HK-2 (cell line): Measurements from ENCODE around the gene STRN3.
A peak's percentile ranks its signal among the peaks of the same experiment; 100 is the strongest.
"Not testable (repeated sequence)": the region's sequence is repeated elsewhere in the genome, so short reads cannot be mapped to it uniquely, and the experiment has no call there.

Source experiments
- DNase-seq: peaks from one replicate; pipeline ENCODE4 v3.0.0-alpha.2; 2018; ENCODE audit not compliant: unreplicated experiment

The STRN3 gene, protein sequence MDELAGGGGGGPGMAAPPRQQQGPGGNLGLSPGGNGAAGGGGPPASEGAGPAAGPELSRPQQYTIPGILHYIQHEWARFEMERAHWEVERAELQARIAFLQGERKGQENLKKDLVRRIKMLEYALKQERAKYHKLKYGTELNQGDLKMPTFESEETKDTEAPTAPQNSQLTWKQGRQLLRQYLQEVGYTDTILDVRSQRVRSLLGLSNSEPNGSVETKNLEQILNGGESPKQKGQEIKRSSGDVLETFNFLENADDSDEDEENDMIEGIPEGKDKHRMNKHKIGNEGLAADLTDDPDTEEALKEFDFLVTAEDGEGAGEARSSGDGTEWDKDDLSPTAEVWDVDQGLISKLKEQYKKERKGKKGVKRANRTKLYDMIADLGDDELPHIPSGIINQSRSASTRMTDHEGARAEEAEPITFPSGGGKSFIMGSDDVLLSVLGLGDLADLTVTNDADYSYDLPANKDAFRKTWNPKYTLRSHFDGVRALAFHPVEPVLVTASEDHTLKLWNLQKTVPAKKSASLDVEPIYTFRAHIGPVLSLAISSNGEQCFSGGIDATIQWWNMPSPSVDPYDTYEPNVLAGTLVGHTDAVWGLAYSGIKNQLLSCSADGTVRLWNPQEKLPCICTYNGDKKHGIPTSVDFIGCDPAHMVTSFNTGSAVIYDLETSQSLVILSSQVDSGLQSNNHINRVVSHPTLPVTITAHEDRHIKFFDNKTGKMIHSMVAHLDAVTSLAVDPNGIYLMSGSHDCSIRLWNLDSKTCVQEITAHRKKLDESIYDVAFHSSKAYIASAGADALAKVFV

GRCh38 chr14:31026077-31026449 lies at the start of gene STRN3:
STRN3 (minus strand) TSS chr14:31026379; CDS start chr14:31026185, 194 bp downstream.
- no peak for DNase-seq

DNA sequence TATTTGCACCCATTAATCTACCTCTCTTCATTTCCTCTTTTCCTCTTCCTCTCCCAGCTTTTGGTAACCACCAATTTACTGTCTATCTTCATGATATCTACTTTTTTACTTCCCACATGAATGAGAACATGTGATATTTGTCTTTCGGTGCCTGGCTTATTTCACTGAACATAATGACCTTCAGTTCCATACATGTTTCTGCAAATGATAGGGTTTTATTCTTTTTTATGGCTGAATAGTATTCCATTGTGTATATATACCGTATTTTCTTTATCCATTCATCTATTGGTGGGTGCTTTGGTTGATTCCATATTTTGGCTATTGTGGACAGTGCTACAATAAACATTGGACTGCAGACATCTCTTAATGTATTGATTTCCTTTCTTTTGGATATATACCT lies 49.0 kb upstream of the STRN3 start:
- no peak for DNase-seq

DNA sequence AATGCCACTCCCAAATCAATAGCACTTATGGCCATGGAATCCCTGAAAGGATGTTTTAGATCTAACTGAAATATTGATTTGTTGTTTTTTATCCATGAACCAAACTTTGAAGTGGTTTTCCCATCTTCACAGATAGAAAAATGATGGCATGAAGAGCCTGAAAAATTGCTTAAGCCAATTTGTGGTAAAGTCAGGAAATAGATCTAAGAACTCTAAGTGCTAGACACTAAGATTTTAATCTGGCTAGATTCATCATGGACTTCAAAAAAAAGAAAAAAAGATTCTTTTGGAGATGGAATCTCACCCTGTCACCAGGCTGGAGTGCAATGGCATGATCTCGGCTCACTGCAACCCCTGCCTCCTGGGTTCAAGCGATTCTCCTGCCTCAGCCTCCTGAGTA lies 45.0 kb upstream of the STRN3 start:
- DNase-seq: no peak

GRCh38 chr14:31070431-31070830 lies 44.3 kb upstream of the STRN3 start:
- DNase-seq: no peak

DNA sequence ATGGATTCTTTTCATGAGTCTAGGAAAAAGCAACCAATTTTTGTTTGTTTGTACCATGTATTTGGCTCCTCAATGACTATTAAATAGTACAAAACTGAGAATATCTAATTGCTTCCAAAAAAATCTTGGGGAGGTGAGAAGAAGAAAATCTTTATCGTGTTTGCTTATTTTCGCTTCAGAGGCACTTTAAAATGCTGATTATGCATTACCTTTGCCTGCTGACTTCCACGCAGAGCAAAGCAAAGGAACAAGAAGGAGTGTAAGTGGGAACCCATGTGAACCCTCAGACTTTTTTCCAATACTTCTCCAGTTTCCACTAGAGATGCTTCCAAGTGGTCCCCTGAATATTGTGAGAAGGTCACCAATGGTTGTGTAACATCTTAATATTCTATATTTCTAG lies 43.2 kb upstream of the STRN3 start:
- no peak for DNase-seq

DNA sequence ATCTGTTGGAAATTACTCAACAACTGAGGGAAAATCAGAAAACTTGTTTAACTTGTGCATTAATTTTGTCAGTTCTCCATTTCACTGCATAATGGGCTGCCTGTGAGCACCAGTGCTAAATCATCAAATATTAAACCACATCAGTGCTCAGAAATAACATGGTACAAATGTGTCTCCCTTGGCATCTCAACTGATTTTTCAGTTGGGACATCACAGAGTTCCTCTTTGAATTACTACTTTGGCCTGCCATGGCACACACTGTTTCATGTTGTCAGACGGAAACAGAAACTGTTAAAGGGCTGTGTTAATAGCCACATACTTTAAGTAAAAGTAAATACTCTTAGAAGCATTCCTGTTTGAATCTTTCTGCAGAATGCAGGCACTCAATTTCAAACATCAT lies 42.1 kb upstream of the STRN3 start:
- DNase-seq: no peak

- DNase-seq: not testable (repeated sequence)
Observed at GRCh38 chr14:31062908-31063307, 36.7 kb upstream of the STRN3 start.

DNA sequence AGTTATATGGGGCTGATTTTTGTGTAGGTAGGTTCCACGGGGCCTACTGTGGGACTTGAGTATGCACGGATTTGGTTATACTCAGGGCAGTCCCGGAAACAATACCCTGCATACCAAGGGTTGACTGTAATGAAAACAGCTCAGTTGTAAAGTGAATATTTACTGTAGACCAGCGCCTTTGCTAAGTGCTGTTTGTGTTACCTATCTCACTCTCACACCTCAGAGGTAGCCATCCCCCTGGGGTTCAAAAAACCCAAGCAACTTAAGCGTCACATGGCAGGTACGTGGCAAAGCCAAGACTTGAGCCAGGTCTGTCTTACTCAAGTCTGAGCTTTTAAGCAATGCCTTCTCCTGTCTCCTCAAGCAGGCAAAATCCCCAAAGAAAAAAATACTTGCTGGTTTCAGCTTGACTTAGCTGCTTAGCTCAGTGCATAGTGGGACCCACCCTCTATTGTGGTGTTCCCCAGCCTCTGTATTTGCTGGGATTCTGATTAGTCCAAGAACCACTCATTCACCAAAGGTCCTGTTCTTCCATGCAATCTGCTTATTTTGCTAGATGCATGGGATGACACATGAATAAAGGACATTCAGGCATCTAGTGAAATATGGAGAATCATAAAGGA lies 34.2 kb upstream of the STRN3 start:
- DNase-seq: no peak

- DNase-seq: peak; percentile 5
Observed at GRCh38 chr14:31059152-31059924, 33.2 kb upstream of the STRN3 start.

DNA sequence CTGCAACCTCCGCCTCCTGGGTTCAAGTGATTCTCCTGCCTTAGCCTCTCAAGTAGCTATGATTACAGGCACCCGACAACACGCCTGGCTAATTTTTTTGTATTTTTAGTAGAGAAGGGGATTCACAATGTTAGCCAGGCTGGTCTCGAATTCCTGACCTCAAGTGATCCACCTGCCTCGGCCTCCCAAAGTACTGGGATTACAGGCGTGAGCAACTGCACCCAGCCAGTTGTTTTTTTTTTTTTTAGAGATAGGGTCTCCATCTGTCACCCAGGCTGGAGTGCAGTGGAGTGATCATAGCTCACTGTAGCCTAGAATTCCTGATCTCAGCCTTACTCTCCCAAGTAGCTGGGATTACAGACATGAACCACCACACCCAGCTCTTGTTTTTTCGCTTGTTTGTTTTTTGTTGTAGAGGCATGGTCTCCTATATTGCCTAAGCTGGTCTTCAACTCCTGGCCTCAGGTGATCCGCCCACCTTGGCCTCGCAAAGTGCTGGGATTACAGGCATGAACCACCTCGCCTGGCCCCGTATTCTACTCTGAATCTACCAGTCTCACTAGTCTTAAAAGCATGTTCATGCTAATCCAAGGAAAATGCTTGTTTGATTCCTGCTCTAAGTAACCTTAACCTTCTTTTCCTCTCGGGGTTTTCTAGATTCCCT lies 31.7 kb upstream of the STRN3 start:
- DNase-seq: no peak

DNA sequence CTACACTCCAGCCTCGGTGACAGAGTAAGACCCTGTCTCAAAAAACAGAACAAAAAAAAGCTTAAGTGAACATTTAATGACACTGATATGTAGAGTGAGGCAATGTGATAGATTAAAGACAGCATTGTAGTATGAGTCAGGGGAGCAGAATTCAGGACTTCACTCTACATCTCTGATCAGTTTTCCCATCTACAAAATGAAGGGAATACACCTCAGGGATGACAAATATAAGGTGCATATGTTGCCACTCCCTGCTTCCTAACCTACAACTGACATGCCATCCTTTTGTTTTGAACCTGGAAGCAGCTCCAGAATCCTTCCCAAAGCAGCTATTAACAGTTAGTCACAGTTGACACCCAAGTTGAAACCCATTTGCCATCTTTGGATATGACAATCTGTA lies 30.9 kb upstream of the STRN3 start:
- DNase-seq: no peak

- DNase-seq: not testable (repeated sequence)
Observed at GRCh38 chr14:31052905-31053586, 26.9 kb upstream of the STRN3 start.

GRCh38 chr14:31051511-31051910 lies 25.3 kb upstream of the STRN3 start:
- DNase-seq: no peak

DNA sequence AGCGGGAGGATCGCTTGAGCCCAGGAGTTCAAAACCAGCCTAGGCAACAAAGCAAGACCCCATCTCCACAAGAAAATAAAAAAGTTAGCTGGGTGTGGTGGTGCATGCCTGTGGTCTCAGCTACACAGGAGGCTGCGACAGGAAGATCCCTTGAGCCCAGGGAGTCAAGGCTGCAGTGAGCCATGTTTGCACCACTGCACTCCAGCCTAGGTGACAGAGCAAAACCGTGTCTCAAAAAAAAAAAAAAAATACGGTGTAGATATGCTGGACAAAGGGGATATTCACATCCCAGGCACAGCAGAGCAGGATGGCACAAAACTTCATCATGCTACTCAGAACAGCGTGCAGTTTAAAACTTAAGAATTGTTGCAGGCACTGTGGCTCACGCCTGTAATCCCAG lies 24.8 kb upstream of the STRN3 start:
- DNase-seq: no peak

DNA sequence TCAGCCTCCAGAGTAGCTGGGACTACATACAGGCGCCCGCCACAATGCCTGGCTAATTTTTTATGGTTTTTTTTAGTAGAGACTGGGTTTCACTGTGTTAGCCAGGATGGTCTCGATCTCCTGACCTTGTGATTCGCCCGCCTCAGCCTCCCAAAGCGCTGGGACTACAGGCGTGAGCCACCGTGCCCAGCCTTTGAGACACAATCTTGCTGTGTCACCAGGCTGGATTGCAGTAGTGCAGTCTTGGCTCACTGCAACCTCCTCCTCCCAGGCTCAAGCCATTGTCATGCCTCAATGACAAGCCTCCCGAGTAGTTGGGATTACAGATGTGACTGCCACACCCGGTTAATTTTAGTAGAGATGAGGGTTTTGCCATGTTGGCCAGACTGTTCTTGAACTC lies 21.3 kb upstream of the STRN3 start:
- DNase-seq: no peak

GRCh38 chr14:31045501-31046080 lies 19.4 kb upstream of the STRN3 start:
- no peak for DNase-seq

DNA sequence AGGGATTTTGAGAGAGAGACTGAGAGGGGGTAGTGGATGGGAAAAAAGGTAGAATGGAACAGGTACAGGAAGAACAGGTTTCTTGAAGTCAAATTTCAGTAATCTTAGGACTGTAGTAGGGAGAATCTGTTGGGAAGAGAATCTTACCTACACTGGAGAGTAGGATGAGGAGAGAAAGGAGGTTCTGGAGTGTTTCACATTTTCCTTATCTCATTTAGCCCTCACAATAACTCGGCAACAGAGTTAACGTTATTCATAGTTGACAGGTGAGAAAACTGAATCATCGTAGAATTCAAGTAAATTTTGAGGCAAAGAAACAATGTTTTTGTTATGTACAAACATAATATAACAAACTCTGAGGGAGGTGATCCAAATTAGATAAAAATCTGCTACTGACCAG lies 17.2 kb upstream of the STRN3 start:
- no peak for DNase-seq

DNA sequence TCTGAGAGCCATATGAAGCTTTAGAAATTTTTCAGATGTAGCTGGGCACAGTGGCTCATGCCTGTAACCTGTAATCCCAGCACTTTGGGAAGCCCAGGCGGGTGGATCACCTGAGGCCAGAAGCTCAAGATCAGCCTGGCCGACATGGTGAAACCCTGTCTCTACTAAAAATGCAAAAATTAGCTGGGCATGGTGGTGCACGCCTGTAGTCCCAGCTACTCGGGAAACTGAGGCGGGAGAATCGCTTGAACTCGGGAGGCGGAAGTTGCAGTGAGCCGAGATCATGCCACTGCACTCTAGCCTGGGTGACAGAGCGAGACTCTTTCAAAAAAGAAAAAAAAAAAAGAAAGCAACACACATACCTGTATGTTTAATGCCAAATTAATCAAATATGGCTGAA lies 16.7 kb upstream of the STRN3 start:
- not testable (repeated sequence) for DNase-seq

DNA sequence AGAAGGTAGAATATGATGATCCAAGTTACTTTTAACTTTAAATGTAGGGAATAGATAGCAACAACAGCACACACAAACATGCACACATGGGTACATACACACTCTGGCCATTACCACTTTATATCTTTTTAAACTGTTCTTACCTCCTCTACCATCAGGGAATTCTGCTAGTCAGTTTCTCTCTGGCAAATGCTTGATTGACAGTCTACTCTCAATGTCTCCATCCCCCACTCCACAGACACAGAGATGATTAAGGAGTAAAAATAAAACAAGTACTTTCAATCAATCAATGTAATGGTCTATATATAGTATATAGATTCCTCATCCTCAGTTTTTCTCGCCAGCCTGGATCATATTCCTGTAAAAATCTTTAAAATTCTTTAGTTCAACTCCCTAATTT lies 16.1 kb upstream of the STRN3 start:
- no peak for DNase-seq

GRCh38 chr14:31038521-31039166 lies 12.5 kb upstream of the STRN3 start:
- DNase-seq: no peak
